Measurements from ENCODE around the gene THAP4.

The THAP4 gene

GRCh38 chr2:241615522-241616052, 21.4 kb downstream of the THAP4 start:
- no peak for TF ChIP-seq RARB (CRISPR knock-in tag; IDR thresholded peaks at IDR 0.05)
- TF ChIP-seq ARNTL (CRISPR knock-in tag; IDR thresholded peaks at IDR 0.05; ENCODE audit: borderline replicate concordance, low read depth) = no peak
- TF ChIP-seq CSRNP3 (CRISPR knock-in tag; IDR thresholded peaks at IDR 0.05) = no peak
- TF ChIP-seq ZC3H10 (CRISPR knock-in tag; IDR thresholded peaks at IDR 0.05) = no peak
- no peak for TF ChIP-seq TCF4 (CRISPR knock-in tag; IDR thresholded peaks at IDR 0.05; ENCODE audit: borderline replicate concordance)
- TF ChIP-seq PPARA (CRISPR knock-in tag; IDR thresholded peaks at IDR 0.05; ENCODE audit: borderline replicate concordance) = no peak
- TF ChIP-seq ZNF8 (CRISPR knock-in tag; IDR thresholded peaks at IDR 0.05) = no peak
- TF ChIP-seq POU6F1 (CRISPR knock-in tag; IDR thresholded peaks at IDR 0.05; ENCODE audit: borderline replicate concordance, low read depth) = no peak
- TF ChIP-seq ESRRG (CRISPR knock-in tag; IDR thresholded peaks at IDR 0.05) = no peak
- no peak for TF ChIP-seq TOX (CRISPR knock-in tag; IDR thresholded peaks at IDR 0.05; ENCODE audit: borderline replicate concordance)
- TF ChIP-seq SNAI2 (CRISPR knock-in tag; IDR thresholded peaks at IDR 0.05) = no peak
- TF ChIP-seq TSHZ2 (CRISPR knock-in tag; IDR thresholded peaks at IDR 0.05) = no peak
- no peak for TF ChIP-seq CSDC2 (CRISPR knock-in tag; IDR thresholded peaks at IDR 0.05)
- ATAC-seq = no peak

GRCh38 chr2:241615041-241615440, 21.9 kb downstream of the THAP4 start:
- ATAC-seq = no peak
- no peak for TF ChIP-seq ESRRG (CRISPR knock-in tag; IDR thresholded peaks at IDR 0.05)
- TF ChIP-seq TCF4 (CRISPR knock-in tag; IDR thresholded peaks at IDR 0.05; ENCODE audit: borderline replicate concordance) = no peak
- no peak for TF ChIP-seq BACH2 (CRISPR knock-in tag; IDR thresholded peaks at IDR 0.05; ENCODE audit: borderline replicate concordance)
- TF ChIP-seq ZFP30 (CRISPR knock-in tag; IDR thresholded peaks at IDR 0.05) = no peak
- TF ChIP-seq TSHZ2 (CRISPR knock-in tag; IDR thresholded peaks at IDR 0.05) = no peak
- no peak for TF ChIP-seq CSDC2 (CRISPR knock-in tag; IDR thresholded peaks at IDR 0.05)
- TF ChIP-seq OSR1 (CRISPR knock-in tag; IDR thresholded peaks at IDR 0.05) = no peak
- no peak for TF ChIP-seq GLIS3 (CRISPR knock-in tag; IDR thresholded peaks at IDR 0.05)
- TF ChIP-seq CREB5 (CRISPR knock-in tag; IDR thresholded peaks at IDR 0.05; ENCODE audit: low read depth) = no peak
- TF ChIP-seq TOX (CRISPR knock-in tag; IDR thresholded peaks at IDR 0.05; ENCODE audit: borderline replicate concordance) = no peak
- no peak for TF ChIP-seq SNAI2 (CRISPR knock-in tag; IDR thresholded peaks at IDR 0.05)

- no peak for ATAC-seq
- TF ChIP-seq ZFP3 (CRISPR knock-in tag; IDR thresholded peaks at IDR 0.05) (no peak), BACH2 (CRISPR knock-in tag; IDR thresholded peaks at IDR 0.05; ENCODE audit: borderline replicate concordance) (no peak), RARB (CRISPR knock-in tag; IDR thresholded peaks at IDR 0.05) (no peak), ISL1 (CRISPR knock-in tag; IDR thresholded peaks at IDR 0.05) (no peak), POU6F1 (CRISPR knock-in tag; IDR thresholded peaks at IDR 0.05; ENCODE audit: borderline replicate concordance, low read depth) (no peak), ZNF8 (CRISPR knock-in tag; IDR thresholded peaks at IDR 0.05) (no peak), ZNF565 (CRISPR knock-in tag; conservative IDR thresholded peaks at IDR 0.05; ENCODE audit: low read depth) (no peak), TCF4 (CRISPR knock-in tag; IDR thresholded peaks at IDR 0.05; ENCODE audit: borderline replicate concordance) (no peak), TSHZ2 (CRISPR knock-in tag; IDR thresholded peaks at IDR 0.05) (no peak), GLIS3 (CRISPR knock-in tag; IDR thresholded peaks at IDR 0.05) (no peak)
Observed at GRCh38 chr2:241613017-241613780, 23.8 kb downstream of the THAP4 start.
